Fibroblast of lung (primary cell): ENCODE results near the gene PIP4K2A. TPM values are rescaled to one million over a fixed set of nuclear protein-coding genes. Genes with fewer than 3 reads are reported as not detected.

Experiments used
- DNase-seq, 2 donors: peaks; one replicate each; pipeline versions ENCODE4 v3.0.0 to v3.0.0-alpha.2; 2010; ENCODE audit warnings: low read depth in 2 of 2
- H2AFZ ChIP-seq: 2 replicates; pipeline ENCODE4 v1.5.1; 2012; ENCODE audit warnings: low read length, control low read depth, inconsistent platforms
- H3K27ac ChIP-seq: 2 replicates; pipeline ENCODE4 v1.5.1; 2011; ENCODE audit warnings: low read length, control low read depth; ENCODE audit not compliant: insufficient read depth
- H3K27me3 ChIP-seq: 2 replicates; pipeline ENCODE4 v1.5.1; 2011; ENCODE audit warnings: mild to moderate bottlenecking, low read length; ENCODE audit not compliant: control insufficient read depth, insufficient read depth
- H3K36me3 ChIP-seq: 2 replicates; pipeline ENCODE4 v1.5.1; 2011; ENCODE audit warnings: low read length; ENCODE audit not compliant: control insufficient read depth, insufficient read depth
- H3K4me1 ChIP-seq: 2 replicates; pipeline ENCODE4 v1.5.1; 2011; ENCODE audit warnings: low read length; ENCODE audit not compliant: control insufficient read depth, insufficient read depth; ENCODE audit errors: extremely low read depth
- H3K4me2 ChIP-seq: 2 replicates; pipeline ENCODE4 v1.5.1; 2011; ENCODE audit warnings: low read length, control low read depth; ENCODE audit not compliant: insufficient read depth; ENCODE audit errors: extremely low read depth
- H3K4me3 ChIP-seq, 4 experiments: fragments of 200-600 bp in 1 of 4; sonication (generic) in 1 of 4; replicated peaks in 1 of 4; 2 replicates each; pipeline ENCODE4 v1.5.1; 2011 to 2016; ENCODE audit warnings: low read length in 4 of 4, low read depth in 3 of 4, mild to moderate bottlenecking in 3 of 4, control low read depth in 2 of 4, inconsistent platforms in 1 of 4, mixed read lengths in 1 of 4; ENCODE audit not compliant: insufficient read depth in 1 of 4; ENCODE audit errors: control extremely low read depth in 1 of 4
- H3K79me2 ChIP-seq: 2 replicates; pipeline ENCODE4 v1.5.1; 2012; ENCODE audit warnings: mild to moderate bottlenecking, low read length, inconsistent platforms; ENCODE audit not compliant: control insufficient read depth, insufficient read depth
- H3K9ac ChIP-seq: 2 replicates; pipeline ENCODE4 v1.5.1; 2011; ENCODE audit warnings: mild to moderate bottlenecking, low read length, control low read depth; ENCODE audit not compliant: insufficient read depth
- H3K9me3 ChIP-seq: 2 replicates; pipeline ENCODE4 v1.5.1; 2012; ENCODE audit warnings: low read depth, low read length; ENCODE audit not compliant: control insufficient read depth, insufficient read depth
- H4K20me1 ChIP-seq: 2 replicates; pipeline ENCODE4 v1.5.1; 2011; ENCODE audit warnings: low read length; ENCODE audit not compliant: control insufficient read depth, insufficient read depth; ENCODE audit errors: extremely low read depth
- EZH2 ChIP-seq: IDR thresholded peaks from 2 replicates; pipeline ENCODE4 v1.5.1; 2012; ENCODE audit warnings: low read length, control low read depth, mild to moderate bottlenecking; ENCODE audit errors: missing control alignments
- polyA plus RNA-seq, 2 donors: library from polyadenylated mRNA; depleted of rRNA in 1 of 2; stranded (reverse) in 1 of 2; unstranded in 1 of 2; fragments of >200 nt; gene quantifications; 2 replicates each; pipeline ENCODE4 v1.2.1, GENCODE V29; 2011 to 2012; ENCODE audit warnings: missing spikeins in 1 of 2
- total RNA-seq: library from RNA; depleted of rRNA; stranded (reverse); fragments of >200 nt; gene quantifications from 2 replicates; pipeline ENCODE4 v1.2.1, GENCODE V29; 2014
- TF ChIP-seq, protein P1 (sequence below), 2 donors: IDR thresholded peaks in 1 of 2; conservative IDR thresholded peaks in 1 of 2; 1 replicate in 1 of 2; 2 replicates in 1 of 2; pipeline ENCODE4 v1.5.1; 2011 to 2012; ENCODE audit warnings: low read length in 2 of 2, control low read depth in 1 of 2, inconsistent platforms in 1 of 2, low read depth in 1 of 2, mild to moderate bottlenecking in 1 of 2

Gene PIP4K2A
- total and polyA plus RNA-seq, 2 donors (not counting 1 experiment from before 2014, with no cell fraction given): 28.5 to 40.0 TPM

DNA sequence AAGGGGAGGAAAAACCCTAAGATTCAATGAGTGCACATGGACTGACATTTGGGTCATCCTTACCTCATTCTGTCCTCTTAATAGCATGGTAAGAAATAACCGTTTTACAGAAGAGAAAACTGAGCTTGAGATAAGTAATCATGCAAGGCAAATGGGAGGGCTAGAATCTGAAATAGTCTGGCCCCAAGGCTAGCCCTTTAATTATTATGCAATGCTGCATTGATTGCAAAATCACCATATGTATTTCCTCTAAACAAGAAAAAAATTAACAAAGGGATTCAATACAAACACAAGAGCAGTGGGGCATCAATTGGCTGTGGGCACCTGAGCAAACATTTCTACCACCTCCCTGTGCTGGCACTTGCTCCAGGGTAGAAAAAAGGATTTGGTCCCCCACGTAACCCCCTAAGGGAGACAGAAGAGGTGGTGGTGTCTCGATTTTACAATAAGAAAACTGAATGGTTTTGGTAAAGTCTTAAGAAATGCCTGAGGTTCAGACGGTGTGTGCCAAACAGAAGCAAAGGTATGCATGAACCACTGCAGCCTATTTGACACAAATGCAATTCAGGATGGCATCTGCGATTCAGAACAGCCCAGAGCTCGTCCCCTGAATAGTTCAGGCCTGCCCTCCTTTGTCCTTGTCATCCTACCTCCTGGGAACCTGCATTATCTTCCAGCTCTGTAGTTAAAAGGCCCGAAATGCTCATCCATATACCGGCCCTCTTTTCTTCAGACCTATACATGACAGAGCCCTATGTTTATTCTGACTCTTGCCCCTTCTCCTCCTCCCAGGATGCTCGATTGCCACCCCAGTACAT, 23.6 kb downstream of the PIP4K2A start:
- no peaks in the 10 kb centered on the region for H3K36me3 ChIP-seq
- no peaks in the 10 kb centered on the region for H3K9me3 ChIP-seq
- H3K27me3 ChIP-seq: no peaks in the 10 kb centered on the region
- no peak overlapping the region for H3K4me2 ChIP-seq
- H4K20me1 ChIP-seq: no peaks in the 10 kb centered on the region
- no peak overlapping the region for H2AFZ ChIP-seq
- peak; percentile 16 to 79 for DNase-seq
- H3K4me1 ChIP-seq: peaks cover 7% of the 10 kb centered on the region
- TF ChIP-seq, protein P1, sequence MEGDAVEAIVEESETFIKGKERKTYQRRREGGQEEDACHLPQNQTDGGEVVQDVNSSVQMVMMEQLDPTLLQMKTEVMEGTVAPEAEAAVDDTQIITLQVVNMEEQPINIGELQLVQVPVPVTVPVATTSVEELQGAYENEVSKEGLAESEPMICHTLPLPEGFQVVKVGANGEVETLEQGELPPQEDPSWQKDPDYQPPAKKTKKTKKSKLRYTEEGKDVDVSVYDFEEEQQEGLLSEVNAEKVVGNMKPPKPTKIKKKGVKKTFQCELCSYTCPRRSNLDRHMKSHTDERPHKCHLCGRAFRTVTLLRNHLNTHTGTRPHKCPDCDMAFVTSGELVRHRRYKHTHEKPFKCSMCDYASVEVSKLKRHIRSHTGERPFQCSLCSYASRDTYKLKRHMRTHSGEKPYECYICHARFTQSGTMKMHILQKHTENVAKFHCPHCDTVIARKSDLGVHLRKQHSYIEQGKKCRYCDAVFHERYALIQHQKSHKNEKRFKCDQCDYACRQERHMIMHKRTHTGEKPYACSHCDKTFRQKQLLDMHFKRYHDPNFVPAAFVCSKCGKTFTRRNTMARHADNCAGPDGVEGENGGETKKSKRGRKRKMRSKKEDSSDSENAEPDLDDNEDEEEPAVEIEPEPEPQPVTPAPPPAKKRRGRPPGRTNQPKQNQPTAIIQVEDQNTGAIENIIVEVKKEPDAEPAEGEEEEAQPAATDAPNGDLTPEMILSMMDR (conservative IDR thresholded peaks at IDR 0.05 in 1 of 2, IDR thresholded peaks at IDR 0.05 in 1 of 2; ENCODE audit: low read depth in 1 of 2, low read length in 2 of 2): no peak
- TF ChIP-seq EZH2: no peak
- H3K79me2 ChIP-seq: peaks cover 38% of the 10 kb centered on the region
- H3K27ac ChIP-seq: no peak overlapping the region
- no peak overlapping the region for H3K4me3 ChIP-seq
- H3K9ac ChIP-seq: no peak overlapping the region

DNA sequence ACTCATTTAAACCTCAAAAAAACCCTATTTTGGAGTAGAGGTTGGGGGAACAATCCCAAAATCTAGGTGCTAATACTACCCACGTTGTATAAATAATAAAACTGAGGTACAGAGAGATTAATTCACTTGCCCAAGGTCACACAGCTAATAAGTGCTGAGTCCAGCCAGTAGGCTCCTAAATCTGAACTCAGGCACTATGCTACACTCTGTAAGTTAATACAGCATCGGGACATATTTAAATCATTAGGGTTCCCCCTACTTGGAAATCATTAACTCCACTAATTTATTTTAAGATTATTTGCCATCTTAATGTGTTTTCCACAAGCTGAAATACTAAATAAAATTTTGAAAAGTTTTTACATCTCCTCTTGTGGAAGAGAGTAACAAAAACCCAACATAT, 24.2 kb downstream of the PIP4K2A start:
- H2AFZ ChIP-seq: no peak overlapping the region
- no peak overlapping the region for H3K27ac ChIP-seq
- peaks cover 36% of the 10 kb centered on the region for H3K79me2 ChIP-seq
- no peaks in the 10 kb centered on the region for H3K27me3 ChIP-seq
- H3K4me2 ChIP-seq: no peak overlapping the region
- no peak overlapping the region for H3K9ac ChIP-seq
- no peak overlapping the region for H3K4me3 ChIP-seq
- no peak for TF ChIP-seq EZH2
- no peaks in the 10 kb centered on the region for H4K20me1 ChIP-seq
- H3K36me3 ChIP-seq: no peaks in the 10 kb centered on the region
- no peak for DNase-seq
- H3K4me1 ChIP-seq: peaks cover 7% of the 10 kb centered on the region
- H3K9me3 ChIP-seq: no peaks in the 10 kb centered on the region

DNA sequence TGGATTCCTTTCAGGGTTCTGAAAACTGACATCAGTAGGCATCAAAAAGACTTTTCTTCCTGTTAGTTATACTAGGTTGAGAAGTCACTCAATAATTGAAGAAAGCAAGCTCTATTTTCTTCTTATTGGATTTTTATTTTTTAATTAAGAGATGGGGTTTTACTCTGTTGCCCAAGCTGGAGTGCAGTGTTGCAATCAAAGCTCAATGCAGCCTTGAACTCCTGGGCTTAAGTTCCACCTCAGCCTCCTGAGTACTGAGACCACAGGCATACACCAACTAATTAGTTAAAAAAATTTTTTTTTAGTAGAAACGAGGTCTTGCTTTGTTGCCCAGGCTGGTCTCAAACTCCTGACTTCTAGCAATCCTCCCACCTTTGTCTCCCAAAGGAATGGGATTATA, 28.0 kb downstream of the PIP4K2A start:
- H3K27ac ChIP-seq: no peak overlapping the region
- TF ChIP-seq, protein P1 (conservative IDR thresholded peaks at IDR 0.05 in 1 of 2, IDR thresholded peaks at IDR 0.05 in 1 of 2; ENCODE audit: low read depth in 1 of 2, low read length in 2 of 2): no peak
- no peaks in the 10 kb centered on the region for H3K27me3 ChIP-seq
- H3K79me2 ChIP-seq: peaks cover 31% of the 10 kb centered on the region
- no peak overlapping the region for H2AFZ ChIP-seq
- DNase-seq: no peak
- H3K4me3 ChIP-seq: no peak overlapping the region
- no peaks in the 10 kb centered on the region for H3K9me3 ChIP-seq
- H3K36me3 ChIP-seq: no peaks in the 10 kb centered on the region
- H3K4me1 ChIP-seq: peaks cover 8% of the 10 kb centered on the region
- H3K4me2 ChIP-seq: no peak overlapping the region
- H3K9ac ChIP-seq: no peak overlapping the region
- H4K20me1 ChIP-seq: no peaks in the 10 kb centered on the region
